Loucy (cell line): ENCODE measurements around the gene B3GLCT.

Source experiments
- H2AFZ ChIP-seq: fragments of 200-600 bp; sonication (generic); 2 replicates; pipeline ENCODE4 v1.6.0; 2016; ENCODE audit warnings: antibody characterized with exemption, mild to moderate bottlenecking, low read length, moderate library complexity
- H3F3A ChIP-seq: fragments of 200-600 bp; 2 replicates; pipeline ENCODE4 v1.6.0; 2016; ENCODE audit warnings: antibody characterized with exemption, low read depth, mild to moderate bottlenecking
- H3K27me3 ChIP-seq: fragments of 200-600 bp; sonication (generic); 2 replicates; pipeline ENCODE4 v1.6.1; 2014; ENCODE audit warnings: low read length, mild to moderate bottlenecking; ENCODE audit not compliant: insufficient read depth, poor library complexity, severe bottlenecking
- H3K36me3 ChIP-seq: fragments of 200-600 bp; sonication (generic); 2 replicates; pipeline ENCODE4 v1.6.1; 2016; ENCODE audit warnings: low read length; ENCODE audit not compliant: insufficient read depth
- H3K4me1 ChIP-seq: fragments of 200-600 bp; sonication (generic); 2 replicates; pipeline ENCODE4 v1.5.1; 2014; ENCODE audit warnings: low read length, mild to moderate bottlenecking; ENCODE audit not compliant: insufficient read depth, poor library complexity, severe bottlenecking
- H3K4me2 ChIP-seq: fragments of 200-600 bp; sonication (generic); 2 replicates; pipeline ENCODE4 v1.6.0; 2014; ENCODE audit warnings: antibody characterized with exemption, low read length, low read depth, mild to moderate bottlenecking; ENCODE audit not compliant: poor library complexity, severe bottlenecking
- H3K4me3 ChIP-seq: fragments of 200-600 bp; sonication (generic); 2 replicates; pipeline ENCODE4 v1.5.1; 2014; ENCODE audit warnings: low read length, mild to moderate bottlenecking, mixed read lengths; ENCODE audit not compliant: poor library complexity, severe bottlenecking
- H3K79me2 ChIP-seq: fragments of 200-600 bp; sonication (generic); 2 replicates; pipeline ENCODE4 v1.6.1; 2014; ENCODE audit warnings: low read length; ENCODE audit not compliant: insufficient read depth
- H3K9ac ChIP-seq: fragments of 200-600 bp; sonication (generic); 2 replicates; pipeline ENCODE4 v1.6.0; 2014; ENCODE audit warnings: mild to moderate bottlenecking, low read depth, low read length, moderate library complexity; ENCODE audit not compliant: poor library complexity, severe bottlenecking
- H3K9me2 ChIP-seq: fragments of 200-600 bp; sonication (generic); replicated peaks from 2 replicates; pipeline ENCODE4 v1.6.1; 2016; ENCODE audit warnings: low read depth, low read length, mixed read lengths
- H3K9me3 ChIP-seq: fragments of 200-600 bp; sonication (generic); 2 replicates; pipeline ENCODE4 v1.6.1; 2014; ENCODE audit warnings: mild to moderate bottlenecking, antibody characterized with exemption, low read length, low read depth; ENCODE audit not compliant: insufficient read depth
- H4K20me1 ChIP-seq: fragments of 200-600 bp; sonication (generic); 2 replicates; pipeline ENCODE4 v1.6.0; 2014; ENCODE audit warnings: antibody characterized with exemption, low read length, mild to moderate bottlenecking; ENCODE audit not compliant: insufficient read depth, poor library complexity, severe bottlenecking
- EZH2phosphoT487 ChIP-seq: fragments of 200-600 bp; IDR thresholded peaks from 2 replicates; pipeline ENCODE4 v1.6.1; 2018; ENCODE audit warnings: antibody characterized with exemption, mild to moderate bottlenecking, moderate library complexity, borderline replicate concordance
- TF ChIP-seq, protein P1 (sequence below): fragments of 200-600 bp; sonication (generic); conservative IDR thresholded peaks from 2 replicates; pipeline ENCODE4 v1.5.1; 2014; ENCODE audit warnings: mild to moderate bottlenecking, antibody characterized with exemption, low read length

The B3GLCT gene

DNA sequence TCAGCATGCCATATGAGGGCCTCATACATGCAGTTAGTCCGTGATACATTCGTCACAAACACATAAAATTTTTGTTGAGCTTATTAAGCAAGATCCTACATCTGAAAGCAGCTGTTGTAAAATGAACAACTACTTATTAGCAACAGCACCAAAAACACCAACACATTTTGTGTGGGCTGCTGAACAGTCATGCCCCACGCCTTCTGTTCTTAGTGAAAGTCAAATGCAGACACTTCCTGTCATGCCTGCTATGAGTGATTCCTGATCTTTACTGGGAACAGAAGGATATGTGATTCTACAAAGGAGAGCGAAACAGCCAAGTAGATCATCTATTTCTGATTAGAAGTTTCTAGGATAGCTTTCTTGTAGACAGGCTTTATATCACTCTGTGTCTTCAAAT, 4.2 kb upstream of the B3GLCT start:
- Histone ChIP-seq H3K4me1 (peaks cover 11% of the 10 kb centered on the region), H3K4me2 (no peak overlapping the region), H2AFZ (no peak overlapping the region), H3K9ac (no peak overlapping the region), H3K9me2 (no peaks in the 10 kb centered on the region), H3K79me2 (no peaks in the 10 kb centered on the region), H3K4me3 (no peak overlapping the region), H3F3A (no peaks in the 10 kb centered on the region), H3K36me3 (no peaks in the 10 kb centered on the region), H4K20me1 (no peaks in the 10 kb centered on the region), H3K27me3 (no peaks in the 10 kb centered on the region), H3K9me3 (no peaks in the 10 kb centered on the region)
- no peak for TF ChIP-seq EZH2phosphoT487
- TF ChIP-seq, protein P1, sequence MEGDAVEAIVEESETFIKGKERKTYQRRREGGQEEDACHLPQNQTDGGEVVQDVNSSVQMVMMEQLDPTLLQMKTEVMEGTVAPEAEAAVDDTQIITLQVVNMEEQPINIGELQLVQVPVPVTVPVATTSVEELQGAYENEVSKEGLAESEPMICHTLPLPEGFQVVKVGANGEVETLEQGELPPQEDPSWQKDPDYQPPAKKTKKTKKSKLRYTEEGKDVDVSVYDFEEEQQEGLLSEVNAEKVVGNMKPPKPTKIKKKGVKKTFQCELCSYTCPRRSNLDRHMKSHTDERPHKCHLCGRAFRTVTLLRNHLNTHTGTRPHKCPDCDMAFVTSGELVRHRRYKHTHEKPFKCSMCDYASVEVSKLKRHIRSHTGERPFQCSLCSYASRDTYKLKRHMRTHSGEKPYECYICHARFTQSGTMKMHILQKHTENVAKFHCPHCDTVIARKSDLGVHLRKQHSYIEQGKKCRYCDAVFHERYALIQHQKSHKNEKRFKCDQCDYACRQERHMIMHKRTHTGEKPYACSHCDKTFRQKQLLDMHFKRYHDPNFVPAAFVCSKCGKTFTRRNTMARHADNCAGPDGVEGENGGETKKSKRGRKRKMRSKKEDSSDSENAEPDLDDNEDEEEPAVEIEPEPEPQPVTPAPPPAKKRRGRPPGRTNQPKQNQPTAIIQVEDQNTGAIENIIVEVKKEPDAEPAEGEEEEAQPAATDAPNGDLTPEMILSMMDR: no peak

- Histone ChIP-seq H3K36me3 (no peaks in the 10 kb centered on the region), H3F3A (0 out of 2 replicates have a peak, but pooled peaks cover under 1% of the 10 kb centered on the region), H3K27me3 (no peaks in the 10 kb centered on the region), H3K4me2 (no peak overlapping the region), H2AFZ (no peak overlapping the region), H4K20me1 (no peaks in the 10 kb centered on the region), H3K4me1 (peaks cover 25% of the 10 kb centered on the region), H3K9me3 (no peaks in the 10 kb centered on the region), H3K9ac (no peak overlapping the region), H3K79me2 (peaks cover 13% of the 10 kb centered on the region), H3K9me2 (no peaks in the 10 kb centered on the region), H3K4me3 (no peak overlapping the region)
- TF ChIP-seq EZH2phosphoT487: no peak
- TF ChIP-seq, protein P1: no peak
These were observed 2.8 kb upstream of the B3GLCT start for GRCh38 chr13:31196992-31197391.

DNA sequence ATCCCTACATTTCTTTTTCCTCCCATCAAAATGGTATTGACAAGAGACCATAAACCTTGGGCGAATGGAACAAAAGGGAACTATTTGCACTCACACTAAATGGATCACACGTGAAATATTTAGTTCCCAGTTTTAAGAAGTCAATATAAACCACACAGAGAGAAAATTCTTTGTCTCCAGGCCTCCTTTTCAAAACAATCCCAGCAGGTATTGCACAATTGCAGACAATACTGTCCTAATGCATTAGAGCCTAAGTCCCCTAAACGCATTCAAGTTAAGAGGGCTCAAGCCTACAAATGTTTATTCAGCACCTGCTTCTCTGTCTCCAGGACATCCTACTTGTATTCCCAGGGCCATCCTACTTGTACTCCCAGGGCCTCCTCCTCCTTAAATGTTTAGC, 1.3 kb upstream of the B3GLCT start:
- Histone ChIP-seq H3K27me3 (no peaks in the 10 kb centered on the region), H3K9me2 (no peaks in the 10 kb centered on the region), H2AFZ (no peak overlapping the region), H3K79me2 (peaks cover 27% of the 10 kb centered on the region), H3K4me1 (peaks cover 32% of the 10 kb centered on the region), H3K36me3 (no peaks in the 10 kb centered on the region), H3K4me2 (peak overlapping the region; percentile 77), H3K9ac (no peak overlapping the region), H4K20me1 (no peaks in the 10 kb centered on the region), H3K4me3 (no peak overlapping the region), H3F3A (peaks cover 4% of the 10 kb centered on the region; the same call in 1 of the 2 replicates), H3K9me3 (no peaks in the 10 kb centered on the region)
- TF ChIP-seq, protein P1: no peak
- no peak for TF ChIP-seq EZH2phosphoT487
